Bone marrow (tissue), 2 donors: ENCODE results near the gene PTGFRN.

Experiments
- DNase-seq, 2 donors: peaks; one replicate each; lab custom pipeline; 2025; lab: John Stamatoyannopoulos, UW

Gene PTGFRN

GRCh38 chr1:116944613-116945012 is 34.9 kb downstream of the PTGFRN start:
- no peak for DNase-seq

DNA sequence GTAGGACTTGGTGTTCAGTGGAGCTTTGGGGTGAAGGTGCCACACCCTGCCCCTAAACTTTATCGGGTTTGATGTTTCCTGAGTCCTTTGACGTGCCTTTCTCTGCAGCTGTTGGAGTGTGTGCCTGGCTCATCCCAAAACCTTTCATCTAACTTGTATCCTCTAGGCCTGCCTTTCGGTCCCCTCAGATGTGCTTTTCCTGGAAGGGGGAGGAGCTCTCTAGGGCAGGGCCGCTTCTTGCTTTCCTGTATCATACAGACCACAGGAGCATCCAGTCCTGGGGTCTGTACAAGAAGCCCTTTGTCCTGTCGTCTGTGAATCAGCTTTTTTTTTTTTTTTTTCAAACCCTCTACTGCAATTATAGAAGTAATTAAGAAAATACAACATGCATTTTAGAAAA is 35.7 kb downstream of the PTGFRN start:
- DNase-seq = no peak

- no peak for DNase-seq
Observed at GRCh38 chr1:116945996-116946395, 36.3 kb downstream of the PTGFRN start.

DNA sequence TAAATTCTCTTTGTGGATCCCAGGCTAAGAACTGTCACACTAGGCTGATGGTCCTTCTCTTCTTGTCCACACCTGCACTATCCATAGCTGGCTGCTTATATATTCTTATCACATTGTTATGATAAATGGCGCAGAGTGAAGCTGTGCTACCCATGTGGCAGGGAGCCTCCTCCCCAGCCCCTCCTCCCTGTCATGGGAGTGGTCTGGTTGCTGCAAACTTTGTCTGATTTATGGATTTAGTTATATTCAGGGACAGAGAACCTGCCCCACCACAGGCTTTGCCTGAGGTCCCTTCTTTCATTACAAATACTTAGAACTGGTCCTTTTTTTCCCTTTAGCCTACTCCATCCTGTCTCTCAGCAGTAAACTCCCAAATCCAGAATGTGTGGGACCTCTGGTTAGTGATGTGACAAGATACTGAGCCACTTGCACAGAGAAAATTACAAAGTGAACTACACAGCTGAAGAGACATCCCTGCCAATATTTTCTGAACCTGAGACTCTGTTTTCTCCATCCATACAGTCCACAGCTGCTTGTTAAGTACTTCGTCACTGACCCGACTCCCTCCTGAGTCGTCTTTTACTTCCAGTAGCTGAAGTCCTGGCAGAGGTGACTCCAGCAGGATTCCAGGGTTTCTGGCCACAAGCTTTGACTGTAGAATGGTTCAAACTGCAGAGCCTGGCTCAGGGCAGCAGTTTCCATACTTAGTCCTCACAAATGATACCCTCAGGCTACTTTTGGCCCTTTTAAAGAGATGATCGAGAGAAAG is 37.6 kb downstream of the PTGFRN start:
- no peak for DNase-seq

GRCh38 chr1:116948046-116948445 is 38.3 kb downstream of the PTGFRN start:
- DNase-seq = no peak

- DNase-seq = no peak
Observed at GRCh38 chr1:116948642-116949041, 38.9 kb downstream of the PTGFRN start.

GRCh38 chr1:116949213-116949985 is 39.7 kb downstream of the PTGFRN start:
- DNase-seq = no peak

DNA sequence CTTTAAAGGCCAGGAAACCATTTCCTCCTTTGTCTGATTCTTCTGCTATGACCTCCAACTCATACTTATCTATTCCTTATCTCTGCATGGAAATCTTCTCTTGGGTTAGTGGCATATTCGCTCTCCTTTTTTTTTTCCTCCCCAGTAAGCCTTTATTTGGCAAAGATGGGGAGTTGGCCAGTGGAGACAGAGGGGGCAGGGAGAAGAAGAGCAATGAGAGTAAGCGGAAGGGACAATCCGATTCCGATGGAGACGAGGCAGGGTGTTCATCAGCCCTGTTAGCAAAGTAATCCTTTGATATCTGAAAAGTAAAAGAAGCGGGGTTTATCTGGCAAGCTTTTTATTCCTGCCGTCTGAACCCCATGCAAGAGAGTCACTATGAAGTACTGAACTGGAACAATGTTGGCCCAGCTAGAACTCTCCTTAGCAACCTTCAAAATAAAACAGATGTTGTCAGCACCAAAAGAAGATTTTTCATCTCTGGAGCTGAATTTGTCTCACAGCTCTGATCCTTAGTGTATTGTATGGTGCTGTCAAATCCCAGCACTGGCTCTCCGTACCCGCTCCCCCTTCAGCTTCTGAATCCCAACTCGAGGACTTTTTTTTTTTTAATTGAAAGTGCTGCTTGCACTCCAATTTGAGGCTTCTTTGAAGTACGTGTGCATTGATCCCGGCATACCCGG is 40.9 kb downstream of the PTGFRN start:
- DNase-seq = no peak

DNA sequence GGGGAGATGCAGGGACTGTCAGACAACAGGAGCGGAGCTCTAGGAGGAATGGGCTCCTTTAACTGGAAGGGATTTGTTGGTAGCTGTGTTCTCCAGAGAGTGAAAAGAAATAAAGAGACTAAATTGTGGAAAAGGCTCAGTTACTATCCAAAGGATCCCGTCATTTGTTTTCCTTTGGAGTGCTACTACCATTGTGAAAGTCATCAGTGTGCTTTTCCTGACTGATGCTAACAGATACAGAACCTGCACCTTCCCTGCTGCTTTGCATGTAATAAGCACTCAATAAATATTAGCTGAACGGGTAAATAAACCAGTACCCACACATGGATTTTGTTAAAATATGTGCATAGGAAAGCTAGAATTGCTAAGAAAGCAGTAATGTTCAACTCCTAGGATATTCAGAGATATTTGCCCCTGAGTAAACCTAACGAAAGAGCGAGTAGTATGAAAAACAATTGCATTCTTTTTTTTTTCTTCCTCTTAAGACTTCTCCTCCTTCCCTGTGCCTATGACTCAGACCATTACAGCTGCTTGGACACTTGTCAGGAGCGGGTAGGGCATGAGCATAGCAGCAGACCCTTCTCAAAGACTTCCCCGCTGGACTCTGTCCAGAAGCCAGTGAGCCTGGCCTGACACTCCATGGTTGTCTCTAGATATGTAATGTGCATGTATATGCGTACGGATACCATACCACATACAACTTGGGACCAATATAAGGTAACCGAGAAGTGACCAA is 41.7 kb downstream of the PTGFRN start:
- DNase-seq = no peak

DNA sequence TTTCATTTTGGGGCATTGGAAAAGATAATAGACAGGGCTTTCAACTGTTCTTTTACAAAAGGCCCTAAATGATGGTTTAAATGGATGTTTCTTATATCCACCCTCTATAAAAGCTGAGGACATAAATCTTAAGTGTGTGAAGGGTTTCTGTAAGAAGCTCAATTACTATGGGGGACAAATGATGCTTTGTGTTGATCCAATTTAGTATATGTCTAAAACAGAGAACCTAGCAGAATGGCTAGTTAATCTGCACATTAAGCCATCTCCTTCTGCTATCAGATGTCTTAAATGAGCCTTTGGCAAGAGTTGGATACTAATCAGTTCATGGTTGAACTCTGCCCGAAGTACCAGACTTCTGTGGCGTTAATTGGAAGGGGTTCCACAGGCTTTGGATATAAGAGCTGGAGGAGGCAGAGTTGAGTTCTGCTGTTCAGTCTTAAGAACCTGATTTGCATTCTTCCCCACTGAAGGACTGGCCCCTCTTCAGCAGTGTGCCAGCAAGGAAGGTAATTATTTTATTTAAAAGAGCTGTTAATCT is 43.1 kb downstream of the PTGFRN start:
- DNase-seq = no peak

DNA sequence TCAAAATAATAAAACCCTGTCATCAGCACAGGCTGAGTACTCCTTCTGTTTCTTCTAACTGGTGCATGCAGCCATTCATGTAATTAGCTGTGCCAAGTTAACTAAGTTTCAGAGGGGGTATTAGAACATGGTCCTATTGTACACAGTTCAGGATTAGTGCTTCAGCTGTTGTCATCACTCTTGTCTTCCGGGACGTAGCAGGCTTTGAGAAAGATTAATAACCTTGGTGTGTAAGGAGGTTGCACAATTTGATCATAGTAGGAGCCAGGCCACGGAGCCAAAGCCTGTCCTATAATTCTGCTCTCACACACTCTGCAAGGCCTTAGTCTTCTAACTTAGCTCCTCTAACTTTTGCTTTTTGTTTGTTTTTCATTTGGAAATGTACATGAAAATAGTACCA is 44.7 kb downstream of the PTGFRN start:
- no peak for DNase-seq

- DNase-seq = no peak
Observed at GRCh38 chr1:116956378-116956777, 46.7 kb downstream of the PTGFRN start.

DNA sequence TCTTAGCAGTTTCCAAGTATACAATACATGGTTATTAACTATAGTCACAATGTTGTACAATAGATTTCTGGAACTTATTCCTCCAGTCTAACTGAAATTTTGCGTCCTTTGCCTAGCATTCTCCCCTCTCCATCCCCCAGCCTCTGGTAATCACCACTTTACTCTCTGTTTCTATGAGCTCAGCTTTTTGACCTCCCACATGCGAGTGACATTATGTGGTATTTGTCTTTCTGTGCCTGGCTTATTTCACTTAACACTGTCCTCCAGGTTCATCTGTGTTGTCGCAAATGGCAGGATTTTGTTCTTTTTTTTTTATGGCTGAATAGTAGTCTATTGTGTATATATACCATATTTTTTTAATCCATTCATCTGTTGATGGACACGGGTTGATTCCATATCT is 47.9 kb downstream of the PTGFRN start:
- DNase-seq = no peak

DNA sequence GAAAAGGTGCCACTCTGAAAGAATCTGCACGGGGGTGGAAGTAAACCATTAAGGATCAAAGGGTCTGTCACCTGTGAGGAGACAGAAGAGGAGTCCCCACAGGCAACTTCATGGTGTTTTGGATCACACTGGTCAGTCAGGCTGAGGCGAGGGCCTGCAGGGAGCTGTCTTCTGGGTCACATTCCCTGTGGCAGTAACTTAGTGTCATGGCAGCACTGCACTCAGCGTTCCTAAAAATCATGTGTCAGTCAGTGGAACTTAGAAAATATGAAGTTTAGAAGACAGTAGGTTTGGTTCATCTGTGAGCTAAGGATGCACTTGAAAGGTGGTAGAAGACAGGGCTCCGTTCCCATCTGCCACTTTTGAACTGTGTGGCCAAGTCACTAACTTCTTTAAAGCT is 48.4 kb downstream of the PTGFRN start:
- no peak for DNase-seq

DNA sequence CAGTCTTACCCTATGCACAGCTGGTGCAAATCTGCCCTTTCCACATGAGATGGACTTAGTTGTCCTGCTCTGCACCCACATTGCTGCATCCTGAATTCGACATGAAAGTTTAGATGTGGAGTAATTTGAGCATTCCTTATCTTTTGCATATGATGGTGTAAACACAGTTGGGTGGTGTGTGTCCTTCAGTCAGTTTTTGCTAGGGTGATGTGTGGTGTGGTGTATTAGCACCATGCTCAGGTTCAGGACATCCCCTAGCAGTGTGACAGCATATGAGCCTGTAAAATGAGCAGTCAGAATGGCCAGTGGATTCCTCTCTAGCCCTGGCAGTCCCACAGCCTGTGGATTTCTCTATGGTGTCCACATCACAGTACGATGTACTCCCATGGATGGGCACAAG is 49.3 kb downstream of the PTGFRN start:
- DNase-seq = no peak

- no peak for DNase-seq
Observed at GRCh38 chr1:116961606-116962005, 51.9 kb downstream of the PTGFRN start.

GRCh38 chr1:116962987-116963639 is 53.4 kb downstream of the PTGFRN start:
- no peak for DNase-seq

- DNase-seq = no peak
Observed at GRCh38 chr1:116966791-116967190, 57.1 kb downstream of the PTGFRN start.

GRCh38 chr1:116968724-116969123 is 59.0 kb downstream of the PTGFRN start:
- no peak for DNase-seq

DNA sequence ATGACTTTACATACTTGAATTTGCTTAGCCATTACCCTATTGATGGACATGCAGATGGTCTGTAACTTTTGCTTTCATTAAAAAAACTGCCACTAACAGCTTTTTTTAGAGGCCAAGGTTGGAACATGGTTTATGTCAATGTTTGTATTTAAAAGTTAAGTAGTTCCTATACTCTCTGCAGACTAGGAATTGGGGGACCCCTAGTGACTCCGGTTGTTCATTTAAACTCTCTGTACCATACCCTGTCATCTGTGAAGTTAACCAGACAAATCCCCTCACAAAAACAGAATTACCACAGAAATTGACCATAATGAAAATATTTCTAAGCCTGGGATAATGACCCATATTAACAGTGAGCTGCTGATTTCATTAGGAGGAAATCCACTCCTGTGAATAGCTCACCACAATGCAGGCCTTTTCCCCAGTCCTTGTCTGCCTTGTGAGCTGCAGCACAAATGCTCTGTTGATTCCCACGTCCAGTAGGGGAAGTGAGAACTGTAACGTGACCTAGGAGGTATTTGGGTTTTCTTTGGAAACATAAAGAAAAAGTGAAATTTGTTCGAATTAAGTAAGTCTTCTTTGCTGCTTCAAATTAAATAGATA is 61.6 kb downstream of the PTGFRN start:
- DNase-seq = no peak
